Measurements from ENCODE around the gene MGAT4B. TPM values are rescaled to one million over a fixed set of nuclear protein-coding genes. Genes with fewer than 3 reads are reported as not detected.

MGAT4B gene
- total RNA-seq, 1 experiment from 2014 or later, result 406 TPM

DNA sequence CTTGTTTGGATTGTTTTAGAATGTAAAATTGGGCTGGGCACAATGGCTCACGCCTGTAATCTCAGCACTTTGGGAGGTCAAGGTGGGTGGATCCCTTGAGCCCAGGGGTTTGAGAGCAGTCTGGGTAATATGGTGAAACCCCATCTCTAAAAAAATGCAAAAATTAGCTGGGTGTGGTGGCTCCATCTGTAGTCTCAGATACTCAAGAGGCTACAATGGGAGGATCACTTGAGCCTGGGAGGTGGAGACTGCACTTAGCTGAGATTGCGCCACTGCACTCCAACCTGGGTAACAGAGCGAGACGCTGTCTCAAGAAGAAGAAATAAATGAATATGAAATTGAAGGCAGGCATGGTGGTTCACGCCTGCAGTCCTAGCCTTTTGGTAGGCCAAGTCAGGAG is 52.7 kb downstream of the MGAT4B start:
- H3K27ac ChIP-seq (ENCODE audit: low read length), result no peak overlapping the region
- H3K9me3 ChIP-seq (ENCODE audit: control insufficient read depth, insufficient read depth, low read depth, low read length), result no peaks in the 10 kb centered on the region
- DNase-seq (ENCODE audit: low read depth, low spot score) (no peak), ATAC-seq (no peak)
- CTCF ChIA-PET, result no interaction called here
- TF ChIP-seq, protein P1, sequence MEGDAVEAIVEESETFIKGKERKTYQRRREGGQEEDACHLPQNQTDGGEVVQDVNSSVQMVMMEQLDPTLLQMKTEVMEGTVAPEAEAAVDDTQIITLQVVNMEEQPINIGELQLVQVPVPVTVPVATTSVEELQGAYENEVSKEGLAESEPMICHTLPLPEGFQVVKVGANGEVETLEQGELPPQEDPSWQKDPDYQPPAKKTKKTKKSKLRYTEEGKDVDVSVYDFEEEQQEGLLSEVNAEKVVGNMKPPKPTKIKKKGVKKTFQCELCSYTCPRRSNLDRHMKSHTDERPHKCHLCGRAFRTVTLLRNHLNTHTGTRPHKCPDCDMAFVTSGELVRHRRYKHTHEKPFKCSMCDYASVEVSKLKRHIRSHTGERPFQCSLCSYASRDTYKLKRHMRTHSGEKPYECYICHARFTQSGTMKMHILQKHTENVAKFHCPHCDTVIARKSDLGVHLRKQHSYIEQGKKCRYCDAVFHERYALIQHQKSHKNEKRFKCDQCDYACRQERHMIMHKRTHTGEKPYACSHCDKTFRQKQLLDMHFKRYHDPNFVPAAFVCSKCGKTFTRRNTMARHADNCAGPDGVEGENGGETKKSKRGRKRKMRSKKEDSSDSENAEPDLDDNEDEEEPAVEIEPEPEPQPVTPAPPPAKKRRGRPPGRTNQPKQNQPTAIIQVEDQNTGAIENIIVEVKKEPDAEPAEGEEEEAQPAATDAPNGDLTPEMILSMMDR (IDR thresholded peaks at IDR 0.05), result no peak
- TF ChIP-seq TCF7L2 (IDR thresholded peaks at IDR 0.05; ENCODE audit: low read depth, low read length) (no peak), SIN3A (IDR thresholded peaks at IDR 0.05; ENCODE audit: borderline replicate concordance, insufficient read depth, low read depth, low read length) (no peak), POLR2AphosphoS5 (IDR thresholded peaks at IDR 0.05; ENCODE audit: low read depth, low read length) (no peak)
- TF ChIP-seq, protein P2, sequence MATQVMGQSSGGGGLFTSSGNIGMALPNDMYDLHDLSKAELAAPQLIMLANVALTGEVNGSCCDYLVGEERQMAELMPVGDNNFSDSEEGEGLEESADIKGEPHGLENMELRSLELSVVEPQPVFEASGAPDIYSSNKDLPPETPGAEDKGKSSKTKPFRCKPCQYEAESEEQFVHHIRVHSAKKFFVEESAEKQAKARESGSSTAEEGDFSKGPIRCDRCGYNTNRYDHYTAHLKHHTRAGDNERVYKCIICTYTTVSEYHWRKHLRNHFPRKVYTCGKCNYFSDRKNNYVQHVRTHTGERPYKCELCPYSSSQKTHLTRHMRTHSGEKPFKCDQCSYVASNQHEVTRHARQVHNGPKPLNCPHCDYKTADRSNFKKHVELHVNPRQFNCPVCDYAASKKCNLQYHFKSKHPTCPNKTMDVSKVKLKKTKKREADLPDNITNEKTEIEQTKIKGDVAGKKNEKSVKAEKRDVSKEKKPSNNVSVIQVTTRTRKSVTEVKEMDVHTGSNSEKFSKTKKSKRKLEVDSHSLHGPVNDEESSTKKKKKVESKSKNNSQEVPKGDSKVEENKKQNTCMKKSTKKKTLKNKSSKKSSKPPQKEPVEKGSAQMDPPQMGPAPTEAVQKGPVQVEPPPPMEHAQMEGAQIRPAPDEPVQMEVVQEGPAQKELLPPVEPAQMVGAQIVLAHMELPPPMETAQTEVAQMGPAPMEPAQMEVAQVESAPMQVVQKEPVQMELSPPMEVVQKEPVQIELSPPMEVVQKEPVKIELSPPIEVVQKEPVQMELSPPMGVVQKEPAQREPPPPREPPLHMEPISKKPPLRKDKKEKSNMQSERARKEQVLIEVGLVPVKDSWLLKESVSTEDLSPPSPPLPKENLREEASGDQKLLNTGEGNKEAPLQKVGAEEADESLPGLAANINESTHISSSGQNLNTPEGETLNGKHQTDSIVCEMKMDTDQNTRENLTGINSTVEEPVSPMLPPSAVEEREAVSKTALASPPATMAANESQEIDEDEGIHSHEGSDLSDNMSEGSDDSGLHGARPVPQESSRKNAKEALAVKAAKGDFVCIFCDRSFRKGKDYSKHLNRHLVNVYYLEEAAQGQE (IDR thresholded peaks at IDR 0.05; ENCODE audit: insufficient read depth in 1 of 2, low read depth in 2 of 2, low read length in 1 of 2), result no peak
- peaks cover 8% of the 10 kb centered on the region; the same call in 1 of the 2 replicates for H3K4me1 ChIP-seq (ENCODE audit: control insufficient read depth, insufficient read depth, low read length)
- no TSS peak for BruUV-seq (replicated peaks)
- H3K36me3 ChIP-seq (ENCODE audit: control insufficient read depth, insufficient read depth, low read length), result no peaks in the 10 kb centered on the region
- no peak overlapping the region for H3K4me3 ChIP-seq (ENCODE audit: low read depth in 2 of 2, low read length in 2 of 2)
- POLR2A ChIA-PET, result no interaction called here
- intact Hi-C loops (cut with micrococcal nuclease; ENCODE audit: unreplicated experiment), result no loop called here
- H3K27me3 ChIP-seq (ENCODE audit: control insufficient read depth, insufficient read depth, low read length), result no peaks in the 10 kb centered on the region
- in situ Hi-C loops (cut with HindIII; ENCODE audit: low pct_unique_long_range_greater_than_20kb, low sequenced_read_pairs), result no loop called here

DNA sequence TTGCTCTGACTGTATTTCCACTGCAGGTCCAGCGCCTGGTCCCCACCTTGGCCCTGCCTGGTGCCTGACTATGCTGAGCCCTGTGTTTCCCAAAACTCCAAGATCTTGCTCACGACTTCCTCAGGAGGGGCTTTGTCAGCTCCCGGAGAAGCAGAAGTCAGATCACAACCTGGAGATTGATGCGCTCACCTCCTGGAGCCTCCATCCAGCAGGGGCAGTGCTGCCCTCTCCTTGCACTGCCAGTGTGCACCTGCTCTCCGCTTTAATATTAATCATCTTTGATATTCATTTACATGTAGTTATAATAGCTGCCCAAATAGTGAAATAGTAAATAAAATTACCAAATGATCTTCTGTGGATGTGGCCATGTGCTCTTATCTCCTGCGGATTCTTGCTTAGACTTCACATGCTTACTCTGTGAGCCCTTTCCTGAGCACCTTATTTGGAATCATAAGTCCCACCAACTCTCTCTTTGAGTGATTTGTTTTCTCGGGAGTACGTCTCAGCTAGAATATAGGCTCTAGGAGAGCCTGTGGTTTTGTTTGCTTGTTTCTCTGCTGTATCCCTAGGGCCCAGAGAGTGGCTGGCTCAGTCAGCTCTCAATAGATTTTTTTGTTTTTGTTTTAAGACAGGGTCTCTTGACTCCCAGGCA is 56.7 kb downstream of the MGAT4B start:
- ATAC-seq (peak; percentile 62), DNase-seq (ENCODE audit: low read depth, low spot score) (no peak)
- in situ Hi-C loops (cut with HindIII; ENCODE audit: low pct_unique_long_range_greater_than_20kb, low sequenced_read_pairs), result no loop called here
- H3K4me1 ChIP-seq (ENCODE audit: control insufficient read depth, insufficient read depth, low read length), result peaks cover 6% of the 10 kb centered on the region; the same call in 1 of the 2 replicates
- ChIA-PET POLR2A (no interaction called here), CTCF (interaction anchor here (1.1 kb wide), 1 partner anchor 19 kb away, joined by 10 read pairs; no protein-coding TSS in a partner anchor)
- H3K4me3 ChIP-seq (ENCODE audit: low read depth in 2 of 2, low read length in 2 of 2), result no peak overlapping the region
- H3K27me3 ChIP-seq (ENCODE audit: control insufficient read depth, insufficient read depth, low read length), result no peaks in the 10 kb centered on the region
- no peaks in the 10 kb centered on the region for H3K9me3 ChIP-seq (ENCODE audit: control insufficient read depth, insufficient read depth, low read depth, low read length)
- no peaks in the 10 kb centered on the region for H3K36me3 ChIP-seq (ENCODE audit: control insufficient read depth, insufficient read depth, low read length)
- H3K27ac ChIP-seq (ENCODE audit: low read length), result no peak overlapping the region
- intact Hi-C loops (cut with micrococcal nuclease; ENCODE audit: unreplicated experiment), result no loop called here
- TF ChIP-seq, protein P1 (IDR thresholded peaks at IDR 0.05), result no peak
- TF ChIP-seq, protein P2 (IDR thresholded peaks at IDR 0.05; ENCODE audit: insufficient read depth in 1 of 2, low read depth in 2 of 2, low read length in 1 of 2), result no peak
- TF ChIP-seq TCF7L2 (IDR thresholded peaks at IDR 0.05; ENCODE audit: low read depth, low read length), result no peak
- TF ChIP-seq SIN3A (IDR thresholded peaks at IDR 0.05; ENCODE audit: borderline replicate concordance, insufficient read depth, low read depth, low read length), result no peak
- no peak for TF ChIP-seq POLR2AphosphoS5 (IDR thresholded peaks at IDR 0.05; ENCODE audit: low read depth, low read length)
- no TSS peak for BruUV-seq (replicated peaks)

All from Panc1 (cell line).